Loucy (cell line): ENCODE results near the gene AK2.

Source experiments
- H2AFZ ChIP-seq: fragments of 200-600 bp; sonication (generic); 2 replicates; pipeline ENCODE4 v1.6.0; 2016; ENCODE audit warnings: antibody characterized with exemption, mild to moderate bottlenecking, low read length, moderate library complexity
- H3F3A ChIP-seq: fragments of 200-600 bp; 2 replicates; pipeline ENCODE4 v1.6.0; 2016; ENCODE audit warnings: antibody characterized with exemption, low read depth, mild to moderate bottlenecking
- H3K27me3 ChIP-seq: fragments of 200-600 bp; sonication (generic); 2 replicates; pipeline ENCODE4 v1.6.1; 2014; ENCODE audit warnings: low read length, mild to moderate bottlenecking; ENCODE audit not compliant: insufficient read depth, poor library complexity, severe bottlenecking
- H3K36me3 ChIP-seq: fragments of 200-600 bp; sonication (generic); 2 replicates; pipeline ENCODE4 v1.6.1; 2016; ENCODE audit warnings: low read length; ENCODE audit not compliant: insufficient read depth
- H3K4me1 ChIP-seq: fragments of 200-600 bp; sonication (generic); 2 replicates; pipeline ENCODE4 v1.5.1; 2014; ENCODE audit warnings: low read length, mild to moderate bottlenecking; ENCODE audit not compliant: insufficient read depth, poor library complexity, severe bottlenecking
- H3K4me2 ChIP-seq: fragments of 200-600 bp; sonication (generic); 2 replicates; pipeline ENCODE4 v1.6.0; 2014; ENCODE audit warnings: antibody characterized with exemption, low read length, low read depth, mild to moderate bottlenecking; ENCODE audit not compliant: poor library complexity, severe bottlenecking
- H3K4me3 ChIP-seq: fragments of 200-600 bp; sonication (generic); 2 replicates; pipeline ENCODE4 v1.5.1; 2014; ENCODE audit warnings: low read length, mild to moderate bottlenecking, mixed read lengths; ENCODE audit not compliant: poor library complexity, severe bottlenecking
- H3K79me2 ChIP-seq: fragments of 200-600 bp; sonication (generic); 2 replicates; pipeline ENCODE4 v1.6.1; 2014; ENCODE audit warnings: low read length; ENCODE audit not compliant: insufficient read depth
- H3K9ac ChIP-seq: fragments of 200-600 bp; sonication (generic); 2 replicates; pipeline ENCODE4 v1.6.0; 2014; ENCODE audit warnings: mild to moderate bottlenecking, low read depth, low read length, moderate library complexity; ENCODE audit not compliant: poor library complexity, severe bottlenecking
- H3K9me2 ChIP-seq: fragments of 200-600 bp; sonication (generic); replicated peaks from 2 replicates; pipeline ENCODE4 v1.6.1; 2016; ENCODE audit warnings: low read depth, low read length, mixed read lengths
- H3K9me3 ChIP-seq: fragments of 200-600 bp; sonication (generic); 2 replicates; pipeline ENCODE4 v1.6.1; 2014; ENCODE audit warnings: mild to moderate bottlenecking, antibody characterized with exemption, low read length, low read depth; ENCODE audit not compliant: insufficient read depth
- H4K20me1 ChIP-seq: fragments of 200-600 bp; sonication (generic); 2 replicates; pipeline ENCODE4 v1.6.0; 2014; ENCODE audit warnings: antibody characterized with exemption, low read length, mild to moderate bottlenecking; ENCODE audit not compliant: insufficient read depth, poor library complexity, severe bottlenecking
- EZH2phosphoT487 ChIP-seq: fragments of 200-600 bp; IDR thresholded peaks from 2 replicates; pipeline ENCODE4 v1.6.1; 2018; ENCODE audit warnings: antibody characterized with exemption, mild to moderate bottlenecking, moderate library complexity, borderline replicate concordance
- TF ChIP-seq, protein P1 (sequence below): fragments of 200-600 bp; sonication (generic); conservative IDR thresholded peaks from 2 replicates; pipeline ENCODE4 v1.5.1; 2014; ENCODE audit warnings: mild to moderate bottlenecking, antibody characterized with exemption, low read length

AK2 gene

DNA sequence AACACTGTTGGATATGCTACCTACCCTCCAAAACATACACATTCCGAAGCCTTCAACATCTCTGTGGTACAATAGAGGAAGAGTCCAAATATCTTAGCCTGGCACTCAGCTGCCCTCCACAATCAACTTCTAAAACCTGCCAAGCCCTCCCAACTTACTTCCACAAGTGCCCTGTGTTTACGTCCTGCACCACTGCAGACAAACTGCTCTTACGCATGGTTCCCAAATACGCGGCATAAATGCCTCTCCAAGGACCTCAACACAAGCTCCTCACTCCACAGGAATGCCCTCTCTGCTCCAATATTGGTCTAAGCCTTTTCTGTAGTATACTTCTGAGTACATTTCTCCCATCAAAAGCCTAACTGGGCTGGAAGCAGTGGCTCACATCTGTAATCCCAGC is 6.8 kb downstream of the AK2 start:
- H3K9me3 ChIP-seq, result no peaks in the 10 kb centered on the region
- no peak overlapping the region for H2AFZ ChIP-seq
- H3K27me3 ChIP-seq, result no peaks in the 10 kb centered on the region
- H3K4me1 ChIP-seq, result peaks cover 62% of the 10 kb centered on the region
- H3K9me2 ChIP-seq, result no peaks in the 10 kb centered on the region
- H3K36me3 ChIP-seq, result peaks cover 14% of the 10 kb centered on the region; the same call in 1 of the 2 replicates
- no peak overlapping the region for H3K4me3 ChIP-seq
- peaks cover 71% of the 10 kb centered on the region for H4K20me1 ChIP-seq
- peak overlapping the region; percentile 96 for H3K4me2 ChIP-seq
- H3K79me2 ChIP-seq, result peaks cover 99% of the 10 kb centered on the region
- TF ChIP-seq EZH2phosphoT487, result no peak
- TF ChIP-seq, protein P1, sequence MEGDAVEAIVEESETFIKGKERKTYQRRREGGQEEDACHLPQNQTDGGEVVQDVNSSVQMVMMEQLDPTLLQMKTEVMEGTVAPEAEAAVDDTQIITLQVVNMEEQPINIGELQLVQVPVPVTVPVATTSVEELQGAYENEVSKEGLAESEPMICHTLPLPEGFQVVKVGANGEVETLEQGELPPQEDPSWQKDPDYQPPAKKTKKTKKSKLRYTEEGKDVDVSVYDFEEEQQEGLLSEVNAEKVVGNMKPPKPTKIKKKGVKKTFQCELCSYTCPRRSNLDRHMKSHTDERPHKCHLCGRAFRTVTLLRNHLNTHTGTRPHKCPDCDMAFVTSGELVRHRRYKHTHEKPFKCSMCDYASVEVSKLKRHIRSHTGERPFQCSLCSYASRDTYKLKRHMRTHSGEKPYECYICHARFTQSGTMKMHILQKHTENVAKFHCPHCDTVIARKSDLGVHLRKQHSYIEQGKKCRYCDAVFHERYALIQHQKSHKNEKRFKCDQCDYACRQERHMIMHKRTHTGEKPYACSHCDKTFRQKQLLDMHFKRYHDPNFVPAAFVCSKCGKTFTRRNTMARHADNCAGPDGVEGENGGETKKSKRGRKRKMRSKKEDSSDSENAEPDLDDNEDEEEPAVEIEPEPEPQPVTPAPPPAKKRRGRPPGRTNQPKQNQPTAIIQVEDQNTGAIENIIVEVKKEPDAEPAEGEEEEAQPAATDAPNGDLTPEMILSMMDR, result no peak
- no peak overlapping the region for H3K9ac ChIP-seq
- no peaks in the 10 kb centered on the region for H3F3A ChIP-seq

DNA sequence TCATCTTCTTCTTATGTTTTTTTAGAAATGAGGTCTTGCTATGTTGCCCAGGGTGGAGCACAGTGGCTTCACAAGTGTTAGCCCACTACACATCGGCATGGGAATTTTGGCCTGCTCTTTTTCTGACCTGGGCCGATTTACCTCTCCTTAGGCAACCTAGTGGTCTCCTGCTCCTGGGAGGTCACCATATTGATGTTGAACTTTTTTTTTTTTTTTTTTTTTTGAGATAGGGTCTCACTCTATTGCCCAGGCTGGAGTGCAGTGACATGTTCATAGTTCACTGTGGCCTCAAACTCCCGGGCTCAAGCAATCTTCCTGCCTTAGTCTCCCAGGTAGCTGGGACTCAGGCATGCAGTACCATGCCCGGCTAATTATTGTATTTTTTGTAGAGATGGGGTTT is 7.5 kb downstream of the AK2 start:
- Histone ChIP-seq H4K20me1 (peaks cover 64% of the 10 kb centered on the region), H3K9me2 (no peaks in the 10 kb centered on the region), H3K9me3 (no peaks in the 10 kb centered on the region), H3K4me1 (peaks cover 55% of the 10 kb centered on the region), H3K36me3 (peaks cover 18% of the 10 kb centered on the region; the same call in 1 of the 2 replicates), H2AFZ (no peak overlapping the region), H3K79me2 (peaks cover 96% of the 10 kb centered on the region), H3K27me3 (no peaks in the 10 kb centered on the region), H3K4me2 (peak overlapping the region; percentile 96), H3F3A (no peaks in the 10 kb centered on the region), H3K4me3 (no peak overlapping the region), H3K9ac (no peak overlapping the region)
- TF ChIP-seq, protein P1, result no peak
- TF ChIP-seq EZH2phosphoT487, result no peak

DNA sequence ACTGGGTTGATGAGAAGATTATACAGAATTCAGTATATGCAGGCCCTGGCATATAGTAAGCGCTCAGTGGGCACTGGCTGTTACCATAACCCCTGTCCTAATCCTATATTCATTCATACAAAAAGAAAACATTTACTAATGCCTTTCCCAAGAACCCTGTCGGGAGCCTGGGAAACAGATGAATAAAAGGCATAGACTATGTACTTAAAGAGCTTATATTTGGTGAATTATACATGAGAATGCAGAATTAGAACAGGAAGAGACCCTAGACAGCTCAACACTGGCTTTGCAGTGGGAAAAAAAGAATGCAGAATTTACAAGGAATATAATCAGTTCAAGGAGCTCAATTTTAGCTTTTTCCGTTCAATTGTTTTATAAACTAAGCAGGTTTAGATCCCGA is 10.9 kb downstream of the AK2 start:
- H3K36me3 ChIP-seq, result peaks cover 51% of the 10 kb centered on the region; the same call in 1 of the 2 replicates
- H3K4me3 ChIP-seq, result no peak overlapping the region
- H3K27me3 ChIP-seq, result no peaks in the 10 kb centered on the region
- peaks cover 75% of the 10 kb centered on the region for H3K79me2 ChIP-seq
- H4K20me1 ChIP-seq, result peaks cover 38% of the 10 kb centered on the region
- TF ChIP-seq EZH2phosphoT487, result no peak
- TF ChIP-seq, protein P1, result no peak
- H2AFZ ChIP-seq, result no peak overlapping the region
- peaks cover 24% of the 10 kb centered on the region for H3K4me1 ChIP-seq
- no peaks in the 10 kb centered on the region for H3K9me2 ChIP-seq
- no peaks in the 10 kb centered on the region for H3K9me3 ChIP-seq
- H3K4me2 ChIP-seq, result no peak overlapping the region
- H3F3A ChIP-seq, result no peaks in the 10 kb centered on the region
- H3K9ac ChIP-seq, result no peak overlapping the region
